Left lung (tissue), 10 donors: ENCODE measurements around the gene ALDH3A2. TPM values are rescaled to one million over a fixed set of nuclear protein-coding genes. Genes with fewer than 3 reads are reported as not detected.

ENCODE experiments used
- ATAC-seq: fragments of 200-7000 bp; cut with Tn5 transposase; one replicate; pipeline ENCODE4 v1.9.1; 2020; ENCODE audit warnings: moderate library complexity
- DNase-seq, 4 donors: peaks; one replicate each; pipeline ENCODE4 v3.0.0-alpha.2; 2013 to 2020
- H3K27ac ChIP-seq, 2 donors: fragments of 200-600 bp; sonication (generic) in 1 of 2; one replicate each; pipeline versions ENCODE4 v1.5.0 to v1.8.0; 2020 to 2021
- H3K27me3 ChIP-seq, 2 donors: fragments of 200-600 bp; sonication (generic) in 1 of 2; one replicate each; pipeline versions ENCODE4 v1.5.0 to v1.8.0; 2020 to 2021
- H3K36me3 ChIP-seq, 2 donors: fragments of 200-600 bp; sonication (generic) in 1 of 2; one replicate each; pipeline versions ENCODE4 v1.5.0 to v1.8.0; 2020 to 2021
- H3K4me1 ChIP-seq, 2 donors: fragments of 200-600 bp; one replicate each; pipeline ENCODE4 v1.8.0; 2021
- H3K4me3 ChIP-seq, 2 donors: fragments of 200-600 bp; sonication (generic) in 1 of 2; one replicate each; pipeline versions ENCODE4 v1.5.0 to v1.8.0; 2020 to 2021; ENCODE audit warnings: mild to moderate bottlenecking in 1 of 2
- H3K9me3 ChIP-seq, 2 donors: fragments of 200-600 bp; sonication (generic) in 1 of 2; one replicate each; pipeline versions ENCODE4 v1.5.0 to v1.8.0; 2020 to 2021
- intact Hi-C, 2 donors: fragments of 100-400 bp; cut with DNase I; formaldehyde crosslinking; loops; one replicate each; pipeline versions ENCODE4 v1.11.2 to v1.14.2; 2022
- polyA plus RNA-seq, 6 donors: library from polyadenylated mRNA; unstranded; fragments of 120-200 nt; gene quantifications; one replicate each; pipeline ENCODE4 v1.2.1, GENCODE V29; 2013; ENCODE audit not compliant: insufficient read length in 6 of 6
- total RNA-seq, 2 donors: library from RNA; stranded (reverse); fragmentation: NEBNext Ultra II Directional; extraction: Animal tissue kit (Norgen Biotek cat#: 25700); gene quantifications; one replicate each; pipeline ENCODE4 v1.2.1, GENCODE V29; 2021
- TF ChIP-seq, protein P1 (sequence below), 2 donors: fragments of 200-600 bp; sonication (generic) in 1 of 2; IDR thresholded peaks; one replicate each; pipeline versions ENCODE4 v1.5.0 to v1.8.0; 2021; ENCODE audit warnings: antibody characterized with exemption in 2 of 2
- donor health status: DM: no; HTN: yes; CAD: no.
- donor health status: DM: no; HTN: no; CAD: no.

ALDH3A2 gene
- total and polyA plus RNA-seq, 8 donors = 57.6 to 208 (median 70.1) TPM

DNA sequence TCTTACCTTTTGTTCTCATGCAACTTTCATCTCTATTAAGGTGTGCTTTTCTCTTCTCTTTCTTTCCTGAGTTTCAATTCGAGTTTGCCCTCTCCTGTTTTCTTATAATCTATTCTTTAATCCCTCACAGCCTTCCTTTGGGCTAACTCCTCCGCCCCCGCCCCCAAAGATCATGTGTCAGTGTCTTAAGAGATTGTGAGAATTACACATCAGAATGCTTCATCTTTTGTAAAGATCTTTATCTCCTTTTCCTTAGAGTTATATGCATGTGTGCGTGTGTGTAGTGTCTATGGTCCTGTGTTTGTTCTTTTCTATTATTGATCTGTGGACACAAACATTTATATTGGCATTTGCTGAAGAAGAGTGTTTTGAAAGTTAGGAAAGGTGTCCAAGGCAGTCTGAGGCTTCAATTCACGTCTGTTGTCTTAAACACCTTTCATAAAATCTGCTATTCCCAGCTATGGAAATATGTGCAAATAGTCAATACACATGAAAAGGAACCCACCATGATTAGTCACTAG lies 6.1 kb upstream of the ALDH3A2 start:
- Histone ChIP-seq H3K4me1 (peaks cover 8 to 12% of the 10 kb centered on the region in 2 donors), H3K36me3 (no peaks in the 10 kb centered on the region), H3K27me3 (no peaks in the 10 kb centered on the region), H3K4me3 (no peak overlapping the region), H3K27ac (no peak overlapping the region), H3K9me3 (peaks cover 0 to 4% of the 10 kb centered on the region in 2 donors)
- TF ChIP-seq, protein P1, sequence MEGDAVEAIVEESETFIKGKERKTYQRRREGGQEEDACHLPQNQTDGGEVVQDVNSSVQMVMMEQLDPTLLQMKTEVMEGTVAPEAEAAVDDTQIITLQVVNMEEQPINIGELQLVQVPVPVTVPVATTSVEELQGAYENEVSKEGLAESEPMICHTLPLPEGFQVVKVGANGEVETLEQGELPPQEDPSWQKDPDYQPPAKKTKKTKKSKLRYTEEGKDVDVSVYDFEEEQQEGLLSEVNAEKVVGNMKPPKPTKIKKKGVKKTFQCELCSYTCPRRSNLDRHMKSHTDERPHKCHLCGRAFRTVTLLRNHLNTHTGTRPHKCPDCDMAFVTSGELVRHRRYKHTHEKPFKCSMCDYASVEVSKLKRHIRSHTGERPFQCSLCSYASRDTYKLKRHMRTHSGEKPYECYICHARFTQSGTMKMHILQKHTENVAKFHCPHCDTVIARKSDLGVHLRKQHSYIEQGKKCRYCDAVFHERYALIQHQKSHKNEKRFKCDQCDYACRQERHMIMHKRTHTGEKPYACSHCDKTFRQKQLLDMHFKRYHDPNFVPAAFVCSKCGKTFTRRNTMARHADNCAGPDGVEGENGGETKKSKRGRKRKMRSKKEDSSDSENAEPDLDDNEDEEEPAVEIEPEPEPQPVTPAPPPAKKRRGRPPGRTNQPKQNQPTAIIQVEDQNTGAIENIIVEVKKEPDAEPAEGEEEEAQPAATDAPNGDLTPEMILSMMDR (IDR thresholded peaks at IDR 0.05) = no peak
- DNase-seq (no peak), ATAC-seq (no peak)
- intact Hi-C loops = no loop called here

DNA sequence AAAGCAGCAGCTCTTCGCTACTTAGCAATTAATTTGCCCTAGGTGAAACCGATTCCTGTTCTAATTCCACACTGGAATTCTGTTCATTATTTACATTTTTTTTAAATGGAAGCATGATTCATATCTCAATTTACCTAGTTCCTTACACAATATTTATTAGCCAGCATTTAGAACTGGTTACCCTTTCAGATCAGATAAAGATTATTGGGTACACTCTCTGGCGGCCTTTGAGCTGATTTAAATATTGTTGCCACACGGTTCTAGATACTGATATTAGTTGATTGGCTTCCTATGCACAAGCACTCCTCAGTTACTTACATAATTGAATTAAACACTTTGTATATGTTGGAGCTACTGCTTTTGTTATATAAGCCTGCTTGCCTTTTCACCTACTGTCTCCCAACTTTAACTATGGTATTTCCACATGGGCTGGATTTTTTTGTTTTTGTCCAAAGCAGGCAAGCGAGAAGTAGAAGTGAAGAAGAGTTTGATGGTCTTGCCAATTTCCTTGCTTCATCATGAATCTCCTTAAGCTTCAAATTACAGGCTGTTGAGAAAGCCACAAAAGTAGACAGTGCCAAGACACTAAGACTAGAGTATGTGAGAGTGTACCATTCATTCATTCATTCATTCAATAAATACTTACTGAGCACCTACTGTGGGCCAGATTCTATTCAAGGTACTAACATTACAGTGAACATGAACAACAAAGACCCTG lies 3.9 kb upstream of the ALDH3A2 start:
- TF ChIP-seq, protein P1 (IDR thresholded peaks at IDR 0.05) = no peak
- intact Hi-C loops = no loop called here
- Histone ChIP-seq H3K9me3 (no peaks in the 10 kb centered on the region), H3K36me3 (no peaks in the 10 kb centered on the region), H3K27ac (no peak overlapping the region), H3K4me3 (no peak overlapping the region), H3K4me1 (peaks cover 13 to 25% of the 10 kb centered on the region in 2 donors), H3K27me3 (no peaks in the 10 kb centered on the region)
- DNase-seq = no peak
- ATAC-seq = no peak

DNA sequence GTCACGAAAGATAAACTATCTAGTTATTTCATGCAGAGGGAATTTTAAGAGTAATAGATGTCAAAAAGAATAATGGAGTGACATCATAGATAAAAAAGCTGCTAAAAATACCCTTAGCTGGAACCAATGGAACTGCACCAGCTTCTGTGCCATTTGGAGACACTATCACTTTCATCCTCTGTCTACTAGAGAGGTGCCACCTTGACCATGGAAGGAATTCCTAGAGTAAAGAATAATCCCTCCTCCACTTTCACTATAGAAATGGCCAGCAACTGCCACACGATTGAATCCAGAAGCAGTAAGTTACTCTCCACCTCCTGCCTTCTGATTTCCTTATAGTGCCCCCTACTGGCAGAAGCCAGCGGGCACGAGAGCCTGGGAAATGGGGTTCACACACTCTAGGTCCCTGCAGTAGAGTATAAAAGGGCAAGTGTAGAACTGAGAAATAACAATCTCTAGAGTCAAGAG lies 2.8 kb upstream of the ALDH3A2 start:
- no peaks in the 10 kb centered on the region for H3K9me3 ChIP-seq
- peak in 1 of 4 donors; percentile 23 for DNase-seq
- no peak for ATAC-seq
- H3K36me3 ChIP-seq = no peaks in the 10 kb centered on the region
- H3K27ac ChIP-seq = no peak overlapping the region
- H3K27me3 ChIP-seq = no peaks in the 10 kb centered on the region
- H3K4me3 ChIP-seq = no peak overlapping the region
- H3K4me1 ChIP-seq = peaks cover 13 to 34% of the 10 kb centered on the region in 2 donors
- intact Hi-C loops = no loop called here
- TF ChIP-seq, protein P1 (IDR thresholded peaks at IDR 0.05) = peak; percentile 50 to 69

DNA sequence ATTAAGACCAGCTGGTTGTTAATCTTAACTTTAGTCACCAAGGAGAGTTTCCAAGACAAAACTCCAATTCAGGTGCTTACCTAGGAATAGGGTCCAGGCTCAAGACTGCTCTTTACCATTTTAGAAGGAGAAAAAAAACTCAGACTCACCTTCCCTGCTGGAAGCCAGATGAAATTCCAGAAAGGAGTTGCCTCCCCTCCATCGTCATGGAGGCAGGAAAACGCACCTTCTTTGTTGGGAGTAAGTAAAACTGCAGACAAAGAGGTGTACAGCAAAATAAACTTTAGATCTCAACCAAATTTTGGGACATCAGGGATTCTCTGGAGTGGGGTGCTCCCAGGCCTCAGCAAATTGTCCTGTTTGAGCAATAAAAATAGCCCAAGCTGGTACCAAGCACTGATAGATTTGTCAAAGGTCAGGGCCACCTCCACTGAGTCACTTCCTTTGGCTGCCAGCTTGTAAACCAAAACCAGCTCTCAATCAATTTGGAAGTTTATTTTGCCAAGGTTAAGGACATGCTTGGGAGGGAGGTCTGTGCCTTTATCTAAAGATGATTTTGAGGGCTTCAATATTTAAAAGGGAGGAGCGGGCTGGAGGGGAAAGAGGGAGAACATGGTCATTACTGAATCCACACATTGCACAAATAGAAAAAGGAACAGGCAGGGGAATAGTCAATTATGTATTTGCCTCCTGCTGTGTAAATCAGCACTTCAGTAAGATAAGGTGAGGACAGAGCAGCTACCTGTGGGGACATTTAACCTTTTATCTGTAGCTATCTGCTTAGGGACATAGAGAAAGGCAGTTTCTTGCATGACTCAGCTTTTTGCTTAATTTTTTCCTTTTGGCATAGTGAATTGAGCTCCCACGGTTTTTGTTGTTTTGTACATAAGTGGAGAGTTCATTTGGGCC lies 1.5 kb upstream of the ALDH3A2 start:
- TF ChIP-seq, protein P1 (IDR thresholded peaks at IDR 0.05) = no peak
- intact Hi-C loops = no loop called here
- Histone ChIP-seq H3K4me1 (peaks cover 13 to 47% of the 10 kb centered on the region in 2 donors), H3K4me3 (peak overlapping the region in 1 of 2 donors; percentile 74), H3K27ac (peak overlapping the region; percentile 93 to 96), H3K9me3 (no peaks in the 10 kb centered on the region), H3K27me3 (no peaks in the 10 kb centered on the region), H3K36me3 (no peaks in the 10 kb centered on the region)
- DNase-seq (no peak), ATAC-seq (no peak)
